MCF 10A (cell line): ENCODE measurements around the gene MC4R. TPM values are rescaled to one million over a fixed set of nuclear protein-coding genes. Genes with fewer than 3 reads are reported as not detected.

ENCODE experiments used
- BruUV-seq: library from RNA; stranded (reverse); fragments of 400-500 nt; replicated peaks from 2 replicates; lab custom pipeline; 2021; lab: Mats Ljungman, UMichigan
- CTCF ChIA-PET: fragments of 300-600 bp; sonication (Branson Sonifier 250); formaldehyde crosslinking; extraction: SDS; loops from one replicate; lab custom pipeline; 2021; ENCODE audit warnings: antibody characterized with exemption, inconsistent platforms; lab: Yijun Ruan, JAX
- POLR2A ChIA-PET: fragments of 300-600, 350-650 bp; sonication (Branson Sonifier 250); formaldehyde crosslinking; extraction: SDS; loops from one replicate; lab custom pipeline; 2020; ENCODE audit warnings: antibody characterized with exemption, inconsistent platforms; lab: Yijun Ruan, JAX
- DNase-seq: peaks from one replicate; pipeline ENCODE4 v3.0.0-alpha.2; 2018; ENCODE audit not compliant: unreplicated experiment
- H3K27ac Mint-ChIP-seq: one replicate; pipeline ENCODE4 v1.8.0; 2022; ENCODE audit warnings: mild to moderate bottlenecking, low read depth, mixed read lengths; ENCODE audit not compliant: unreplicated experiment
- H3K27me3 Mint-ChIP-seq: one replicate; pipeline ENCODE4 v1.8.0; 2022; ENCODE audit warnings: mixed read lengths; ENCODE audit not compliant: insufficient read depth, unreplicated experiment
- H3K36me3 Mint-ChIP-seq: one replicate; pipeline ENCODE4 v1.8.0; 2022; ENCODE audit warnings: mild to moderate bottlenecking, moderate library complexity, mixed read lengths; ENCODE audit not compliant: insufficient read depth, unreplicated experiment
- H3K4me1 Mint-ChIP-seq: one replicate; pipeline ENCODE4 v1.8.0; 2022; ENCODE audit warnings: mixed read lengths; ENCODE audit not compliant: insufficient read depth, unreplicated experiment
- H3K4me3 Mint-ChIP-seq: one replicate; pipeline ENCODE4 v1.8.0; 2022; ENCODE audit warnings: mild to moderate bottlenecking, moderate library complexity, mixed read lengths; ENCODE audit not compliant: unreplicated experiment
- H3K9me3 Mint-ChIP-seq: one replicate; pipeline ENCODE4 v1.8.0; 2022; ENCODE audit warnings: mixed read lengths; ENCODE audit not compliant: unreplicated experiment
- intact Hi-C: fragments of 100-400 bp; cut with micrococcal nuclease; formaldehyde crosslinking; loops from 2 replicates; pipeline ENCODE4 v1.14.1; 2022
- total RNA-seq: library from RNA; stranded (reverse); gene quantifications from 2 replicates; pipeline ENCODE4 v1.2.3, GENCODE V29; 2022
- TF ChIP-seq, protein P1 (sequence below): fragments of 200-600 bp; IDR thresholded peaks from one replicate; pipeline ENCODE4 v1.8.0; 2022; ENCODE audit warnings: antibody characterized with exemption, mild to moderate bottlenecking; ENCODE audit not compliant: unreplicated experiment

Gene MC4R
- total RNA-seq, 1 experiment from 2014 or later: not detected

DNA sequence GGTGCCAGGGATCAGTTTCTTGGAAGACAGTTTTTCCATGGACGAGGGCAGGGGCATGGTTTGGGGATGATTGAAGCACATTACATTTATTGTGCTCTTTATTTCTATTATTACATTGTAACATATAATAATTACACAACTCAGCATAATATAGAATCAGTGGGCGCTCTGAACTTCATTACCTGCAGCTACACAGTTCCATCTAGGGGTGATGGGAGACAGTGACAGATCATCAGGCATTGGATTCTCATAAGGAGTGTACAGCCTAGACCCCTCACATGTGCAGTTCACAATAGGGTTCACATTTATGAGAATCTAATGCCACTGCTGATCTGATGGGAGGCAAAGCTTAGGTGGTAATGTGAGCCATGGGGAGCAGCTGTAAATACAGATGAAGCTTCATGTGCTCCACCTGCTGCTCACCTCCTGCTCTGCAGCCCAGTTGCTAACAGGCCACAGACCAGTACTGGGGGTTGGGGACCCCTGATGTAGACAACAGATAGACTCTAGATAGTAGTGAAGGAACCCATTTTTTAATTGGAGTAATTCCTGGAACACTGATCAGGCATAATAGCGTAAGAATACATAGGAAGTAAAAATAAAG, 41.5 kb upstream of the MC4R start:
- H3K4me3 Mint-ChIP-seq: no peak overlapping the region
- POLR2A ChIA-PET: interaction anchor here (0.5 kb wide), 1 partner anchor 449 kb away, joined by 3 read pairs; no protein-coding TSS in a partner anchor
- peaks cover 74% of the 10 kb centered on the region for H3K27me3 Mint-ChIP-seq
- TF ChIP-seq, protein P1, sequence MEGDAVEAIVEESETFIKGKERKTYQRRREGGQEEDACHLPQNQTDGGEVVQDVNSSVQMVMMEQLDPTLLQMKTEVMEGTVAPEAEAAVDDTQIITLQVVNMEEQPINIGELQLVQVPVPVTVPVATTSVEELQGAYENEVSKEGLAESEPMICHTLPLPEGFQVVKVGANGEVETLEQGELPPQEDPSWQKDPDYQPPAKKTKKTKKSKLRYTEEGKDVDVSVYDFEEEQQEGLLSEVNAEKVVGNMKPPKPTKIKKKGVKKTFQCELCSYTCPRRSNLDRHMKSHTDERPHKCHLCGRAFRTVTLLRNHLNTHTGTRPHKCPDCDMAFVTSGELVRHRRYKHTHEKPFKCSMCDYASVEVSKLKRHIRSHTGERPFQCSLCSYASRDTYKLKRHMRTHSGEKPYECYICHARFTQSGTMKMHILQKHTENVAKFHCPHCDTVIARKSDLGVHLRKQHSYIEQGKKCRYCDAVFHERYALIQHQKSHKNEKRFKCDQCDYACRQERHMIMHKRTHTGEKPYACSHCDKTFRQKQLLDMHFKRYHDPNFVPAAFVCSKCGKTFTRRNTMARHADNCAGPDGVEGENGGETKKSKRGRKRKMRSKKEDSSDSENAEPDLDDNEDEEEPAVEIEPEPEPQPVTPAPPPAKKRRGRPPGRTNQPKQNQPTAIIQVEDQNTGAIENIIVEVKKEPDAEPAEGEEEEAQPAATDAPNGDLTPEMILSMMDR: peak; percentile 51
- DNase-seq: peak; percentile 20
- H3K36me3 Mint-ChIP-seq: no peaks in the 10 kb centered on the region
- no TSS peak for BruUV-seq
- no peaks in the 10 kb centered on the region for H3K4me1 Mint-ChIP-seq
- intact Hi-C loops: loop anchor here (1.0 to 2.0 kb wide), 2 partner anchors 418 to 425 kb away; no protein-coding TSS in a partner anchor
- no peaks in the 10 kb centered on the region for H3K9me3 Mint-ChIP-seq
- no peak overlapping the region for H3K27ac Mint-ChIP-seq
- CTCF ChIA-PET: interaction anchor here (0.6 to 2.3 kb wide), 18 partner anchors 11 to 1135 kb away, joined by 3 to 24 read pairs (median 4); partner anchors contain the start of gene PMAIP1

DNA sequence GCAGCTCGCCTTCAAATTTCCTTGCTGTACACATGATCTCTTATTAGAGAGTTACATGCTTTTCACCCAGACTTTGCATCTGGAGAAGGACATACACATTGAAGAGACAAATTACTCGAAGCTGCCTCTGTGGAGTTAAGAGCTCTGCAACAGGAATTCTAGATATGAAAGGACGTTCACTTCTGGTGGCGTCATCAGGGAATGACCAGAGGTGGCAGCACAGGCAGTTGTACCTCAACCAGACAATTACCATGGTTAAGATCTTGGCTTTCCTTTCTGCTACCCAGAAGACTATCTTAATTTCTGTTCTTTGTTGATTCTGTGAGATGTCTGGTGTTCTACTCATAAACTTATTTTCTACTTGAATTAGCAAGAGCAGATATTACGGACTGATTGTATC, 39.1 kb upstream of the MC4R start:
- BruUV-seq: no TSS peak
- no peaks in the 10 kb centered on the region for H3K4me1 Mint-ChIP-seq
- TF ChIP-seq, protein P1: no peak
- CTCF ChIA-PET: interaction anchor here (0.7 kb wide), 1 partner anchor 211 kb away, joined by 3 read pairs; no protein-coding TSS in a partner anchor
- no peaks in the 10 kb centered on the region for H3K9me3 Mint-ChIP-seq
- DNase-seq: peak; percentile 20
- peaks cover 74% of the 10 kb centered on the region for H3K27me3 Mint-ChIP-seq
- H3K27ac Mint-ChIP-seq: no peak overlapping the region
- POLR2A ChIA-PET: no interaction called here
- no peaks in the 10 kb centered on the region for H3K36me3 Mint-ChIP-seq
- H3K4me3 Mint-ChIP-seq: no peak overlapping the region
- intact Hi-C loops: no loop called here

DNA sequence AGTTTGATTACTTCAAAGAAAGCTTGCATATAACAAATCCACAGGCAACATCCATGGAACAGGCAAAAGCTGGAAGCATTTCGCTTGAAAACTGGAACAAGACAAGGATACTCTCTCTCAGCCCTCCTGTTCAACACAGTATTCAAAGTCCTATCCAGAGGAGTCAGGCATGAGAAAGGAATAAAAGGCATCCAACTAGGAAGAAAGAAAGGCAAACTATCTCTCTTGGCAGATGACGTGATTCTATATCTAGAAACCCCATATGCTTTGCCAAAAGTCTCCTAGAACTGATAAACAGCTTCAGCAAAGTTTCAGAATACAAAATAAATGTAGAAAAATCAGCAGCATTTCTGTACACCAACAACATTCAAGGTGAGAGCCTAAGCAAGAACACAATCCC, 34.1 kb upstream of the MC4R start:
- no peak overlapping the region for H3K27ac Mint-ChIP-seq
- intact Hi-C loops: no loop called here
- ChIA-PET CTCF (interaction anchor here (0.7 kb wide), 1 partner anchor 49 kb away, joined by 4 read pairs; no protein-coding TSS in a partner anchor), POLR2A (interaction anchor here (0.6 kb wide), 1 partner anchor 17 kb away, joined by 4 read pairs; no protein-coding TSS in a partner anchor)
- TF ChIP-seq, protein P1: no peak
- no peaks in the 10 kb centered on the region for H3K9me3 Mint-ChIP-seq
- no peak overlapping the region for H3K4me3 Mint-ChIP-seq
- BruUV-seq: no TSS peak
- H3K36me3 Mint-ChIP-seq: no peaks in the 10 kb centered on the region
- H3K4me1 Mint-ChIP-seq: no peaks in the 10 kb centered on the region
- no peak for DNase-seq
- peaks cover 86% of the 10 kb centered on the region for H3K27me3 Mint-ChIP-seq

DNA sequence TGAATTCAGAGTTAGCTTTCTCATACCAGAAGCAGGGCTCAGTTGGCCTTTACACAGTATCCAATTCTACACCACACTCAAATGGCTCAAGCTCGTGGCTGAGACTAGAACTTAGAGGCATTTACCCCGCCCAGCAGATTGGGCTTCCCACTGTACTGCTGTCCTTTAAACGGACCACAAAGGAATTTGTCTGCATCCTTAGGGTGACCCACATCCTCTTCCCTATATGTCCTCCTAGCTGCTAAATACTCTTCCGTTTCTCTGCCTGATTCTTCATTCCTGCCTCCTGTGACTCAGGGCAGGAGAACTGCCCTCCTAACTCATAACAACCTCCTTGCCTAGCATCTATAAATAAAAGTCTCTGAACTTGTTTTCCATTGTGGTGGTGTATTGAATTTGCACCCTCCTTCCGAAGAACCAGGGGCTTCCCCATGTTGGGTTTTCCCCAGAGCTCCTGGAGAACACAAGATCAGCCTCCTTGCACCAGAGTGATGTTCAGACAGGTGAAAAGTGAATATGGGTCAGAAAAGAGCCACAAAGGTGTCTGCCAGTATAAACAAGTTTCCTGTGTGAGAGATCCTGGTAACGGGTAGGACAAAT, 32.0 kb upstream of the MC4R start:
- H3K27ac Mint-ChIP-seq: no peak overlapping the region
- H3K4me1 Mint-ChIP-seq: no peaks in the 10 kb centered on the region
- TF ChIP-seq, protein P1: no peak
- H3K27me3 Mint-ChIP-seq: peaks cover 83% of the 10 kb centered on the region
- intact Hi-C loops: no loop called here
- H3K4me3 Mint-ChIP-seq: no peak overlapping the region
- H3K9me3 Mint-ChIP-seq: no peaks in the 10 kb centered on the region
- DNase-seq: no peak
- BruUV-seq: no TSS peak
- CTCF ChIA-PET: no interaction called here
- POLR2A ChIA-PET: no interaction called here
- H3K36me3 Mint-ChIP-seq: no peaks in the 10 kb centered on the region
